RWPE2 (cell line): ENCODE measurements around the gene DUSP22.

ENCODE experiments used
- ATAC-seq: fragments of 200-7000 bp; cut with Tn5 transposase; 3 replicates; pipeline ENCODE4 v1.9.1; 2021; ENCODE audit warnings: low read depth
- DNase-seq: peaks from one replicate; pipeline ENCODE4 v3.0.0-alpha.2; 2020; ENCODE audit warnings: low spot score
- H3K27ac ChIP-seq: fragments of 450-650 bp; 2 replicates; pipeline ENCODE4 v1.5.1; 2017; ENCODE audit warnings: mild to moderate bottlenecking; ENCODE audit not compliant: poor library complexity, severe bottlenecking
- H3K27me3 ChIP-seq: fragments of 250-450 bp; sonication (Bioruptor Pico); 2 replicates; pipeline ENCODE4 v1.5.1; 2021; ENCODE audit warnings: mild to moderate bottlenecking, moderate library complexity; ENCODE audit not compliant: insufficient read depth, poor library complexity, severe bottlenecking
- H3K36me3 ChIP-seq: fragments of 250-450 bp; sonication (Bioruptor Pico); 2 replicates; pipeline ENCODE4 v1.5.1; 2020; ENCODE audit warnings: low read depth, mild to moderate bottlenecking, moderate library complexity
- H3K4me1 ChIP-seq: fragments of 250-450 bp; sonication (Bioruptor Pico); 2 replicates; pipeline ENCODE4 v1.5.1; 2021; ENCODE audit warnings: mild to moderate bottlenecking, moderate library complexity; ENCODE audit not compliant: insufficient read depth, poor library complexity, severe bottlenecking
- H3K4me3 ChIP-seq: fragments of 250-450 bp; sonication (Bioruptor Pico); 2 replicates; pipeline ENCODE4 v1.5.1; 2021; ENCODE audit warnings: mild to moderate bottlenecking, moderate library complexity; ENCODE audit not compliant: severe bottlenecking
- H3K9me3 ChIP-seq: fragments of 250-450 bp; sonication (Bioruptor Pico); 2 replicates; pipeline ENCODE4 v1.5.1; 2021; ENCODE audit warnings: mild to moderate bottlenecking, moderate library complexity; ENCODE audit not compliant: severe bottlenecking
- TF ChIP-seq, protein P1 (sequence below): fragments of 450-650 bp; IDR thresholded peaks from one replicate; pipeline ENCODE4 v1.5.1; 2017; ENCODE audit warnings: mild to moderate bottlenecking, moderate library complexity; ENCODE audit not compliant: poor library complexity, severe bottlenecking

Gene DUSP22

DNA sequence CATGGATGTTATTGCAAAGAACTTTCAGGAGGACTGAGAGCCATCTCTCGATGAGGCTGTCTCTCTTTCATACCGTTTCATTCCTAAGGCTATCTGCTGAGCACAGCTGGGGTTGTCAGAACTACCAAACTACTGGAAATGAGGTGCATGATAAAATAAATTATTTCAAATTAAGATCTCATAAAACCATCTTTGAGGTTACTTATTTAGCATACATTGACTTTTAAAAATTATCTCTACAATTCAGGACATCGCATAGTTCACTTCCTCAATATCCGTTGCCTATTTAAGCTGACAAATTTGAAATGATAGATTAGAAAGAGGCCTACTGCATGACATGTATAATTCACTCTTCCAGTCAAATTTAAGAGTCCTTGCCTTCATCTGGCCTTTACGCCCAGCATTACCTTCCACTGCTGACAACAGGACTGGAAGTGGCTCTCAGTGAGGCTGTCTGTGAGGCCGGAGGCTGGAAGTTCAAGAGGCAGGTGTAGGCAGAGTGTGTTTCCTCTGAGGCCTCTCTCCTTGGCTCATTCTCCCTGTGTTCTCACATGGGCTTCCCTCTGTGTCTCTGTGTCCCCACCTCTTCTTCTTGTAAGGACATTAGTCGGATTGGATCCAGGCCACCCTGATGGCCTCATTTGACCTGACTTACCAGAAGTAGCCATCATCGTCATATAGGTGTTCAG is 12.8 kb upstream of the DUSP22 start:
- H3K27me3 ChIP-seq = peaks cover 12% of the 10 kb centered on the region

DNA sequence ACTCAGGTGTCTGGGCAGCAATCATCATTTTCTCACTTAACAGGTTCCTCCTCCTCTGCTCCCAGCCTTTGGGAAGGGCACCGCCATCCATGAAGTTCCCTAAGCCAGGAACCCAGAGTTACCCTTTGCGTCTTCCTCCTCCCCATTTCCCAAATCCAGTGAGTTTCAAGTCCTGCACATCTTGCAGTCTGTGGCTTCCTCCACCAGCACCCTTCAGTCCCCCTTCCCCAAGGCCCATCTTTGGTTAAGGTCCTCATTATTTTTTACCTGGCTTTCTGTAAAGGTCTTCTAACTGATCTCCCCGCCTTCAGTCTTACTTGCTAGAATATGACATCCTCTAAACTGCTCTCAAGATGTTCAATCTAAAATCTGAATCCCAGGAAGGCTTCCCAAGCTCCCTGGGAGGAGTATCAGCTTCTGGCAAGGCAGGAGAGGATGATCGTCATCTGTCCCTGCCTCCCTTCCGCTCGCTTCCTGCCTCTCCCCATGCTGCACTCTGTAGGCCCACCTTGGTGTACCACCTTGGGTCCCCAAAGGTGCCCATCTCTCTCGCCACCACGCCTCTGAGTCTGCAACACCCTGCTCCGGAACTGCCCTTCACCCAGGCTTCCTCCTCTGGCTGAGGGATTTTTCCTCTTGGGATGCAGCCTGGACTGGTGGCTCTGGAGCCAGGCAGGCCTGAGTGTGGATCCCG is 11.4 kb upstream of the DUSP22 start:
- Histone ChIP-seq H3K9me3 (no peaks in the 10 kb centered on the region), H3K27me3 (peaks cover 6% of the 10 kb centered on the region), H3K27ac (no peak overlapping the region), H3K4me1 (no peaks in the 10 kb centered on the region), H3K4me3 (no peak overlapping the region), H3K36me3 (no peaks in the 10 kb centered on the region)
- DNase-seq (no peak), ATAC-seq (no peak)
- TF ChIP-seq, protein P1, sequence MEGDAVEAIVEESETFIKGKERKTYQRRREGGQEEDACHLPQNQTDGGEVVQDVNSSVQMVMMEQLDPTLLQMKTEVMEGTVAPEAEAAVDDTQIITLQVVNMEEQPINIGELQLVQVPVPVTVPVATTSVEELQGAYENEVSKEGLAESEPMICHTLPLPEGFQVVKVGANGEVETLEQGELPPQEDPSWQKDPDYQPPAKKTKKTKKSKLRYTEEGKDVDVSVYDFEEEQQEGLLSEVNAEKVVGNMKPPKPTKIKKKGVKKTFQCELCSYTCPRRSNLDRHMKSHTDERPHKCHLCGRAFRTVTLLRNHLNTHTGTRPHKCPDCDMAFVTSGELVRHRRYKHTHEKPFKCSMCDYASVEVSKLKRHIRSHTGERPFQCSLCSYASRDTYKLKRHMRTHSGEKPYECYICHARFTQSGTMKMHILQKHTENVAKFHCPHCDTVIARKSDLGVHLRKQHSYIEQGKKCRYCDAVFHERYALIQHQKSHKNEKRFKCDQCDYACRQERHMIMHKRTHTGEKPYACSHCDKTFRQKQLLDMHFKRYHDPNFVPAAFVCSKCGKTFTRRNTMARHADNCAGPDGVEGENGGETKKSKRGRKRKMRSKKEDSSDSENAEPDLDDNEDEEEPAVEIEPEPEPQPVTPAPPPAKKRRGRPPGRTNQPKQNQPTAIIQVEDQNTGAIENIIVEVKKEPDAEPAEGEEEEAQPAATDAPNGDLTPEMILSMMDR = no peak

More for the DNA sequence above, 12.8 kb upstream of the DUSP22 start:
- DNase-seq (no peak), ATAC-seq (no peak)
- Histone ChIP-seq H3K4me3 (no peak overlapping the region), H3K9me3 (no peaks in the 10 kb centered on the region), H3K4me1 (no peaks in the 10 kb centered on the region), H3K27ac (no peak overlapping the region), H3K36me3 (no peaks in the 10 kb centered on the region)
- TF ChIP-seq, protein P1 = no peak

DNA sequence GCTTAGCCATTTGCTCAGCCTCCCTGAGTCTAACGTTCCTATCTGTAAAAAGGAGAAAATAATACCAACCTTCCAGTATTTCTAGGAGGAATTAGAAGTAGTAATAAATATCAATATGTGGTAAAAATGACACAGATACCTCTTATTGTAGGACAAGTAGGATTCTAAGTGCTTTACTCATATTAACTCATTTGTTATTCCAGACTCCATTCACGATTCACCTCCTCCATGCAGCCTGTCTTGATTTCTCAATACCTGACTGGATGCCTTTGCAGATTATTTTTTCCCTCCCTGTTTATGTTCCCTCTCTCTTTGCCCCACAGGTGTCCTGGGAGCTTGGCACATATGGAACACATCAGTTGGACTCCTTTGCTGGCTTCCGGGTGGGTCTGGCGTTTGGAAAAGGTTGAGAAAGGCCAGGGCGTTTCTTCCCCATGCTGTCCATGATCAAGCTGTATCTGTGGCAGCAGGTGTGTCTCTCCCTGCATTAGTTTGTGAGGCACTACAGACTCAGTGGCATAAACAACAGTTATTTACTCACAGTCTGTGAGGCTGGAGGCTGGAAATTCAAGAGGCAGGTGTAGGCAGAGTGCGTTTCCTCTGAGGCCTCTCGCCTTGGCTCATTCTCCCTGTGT is 10.7 kb upstream of the DUSP22 start:
- Histone ChIP-seq H3K9me3 (no peaks in the 10 kb centered on the region), H3K4me1 (no peaks in the 10 kb centered on the region), H3K4me3 (no peak overlapping the region), H3K27ac (no peak overlapping the region), H3K36me3 (no peaks in the 10 kb centered on the region), H3K27me3 (peaks cover 3% of the 10 kb centered on the region)
- ATAC-seq = no peak
- TF ChIP-seq, protein P1 = no peak
- no peak for DNase-seq

DNA sequence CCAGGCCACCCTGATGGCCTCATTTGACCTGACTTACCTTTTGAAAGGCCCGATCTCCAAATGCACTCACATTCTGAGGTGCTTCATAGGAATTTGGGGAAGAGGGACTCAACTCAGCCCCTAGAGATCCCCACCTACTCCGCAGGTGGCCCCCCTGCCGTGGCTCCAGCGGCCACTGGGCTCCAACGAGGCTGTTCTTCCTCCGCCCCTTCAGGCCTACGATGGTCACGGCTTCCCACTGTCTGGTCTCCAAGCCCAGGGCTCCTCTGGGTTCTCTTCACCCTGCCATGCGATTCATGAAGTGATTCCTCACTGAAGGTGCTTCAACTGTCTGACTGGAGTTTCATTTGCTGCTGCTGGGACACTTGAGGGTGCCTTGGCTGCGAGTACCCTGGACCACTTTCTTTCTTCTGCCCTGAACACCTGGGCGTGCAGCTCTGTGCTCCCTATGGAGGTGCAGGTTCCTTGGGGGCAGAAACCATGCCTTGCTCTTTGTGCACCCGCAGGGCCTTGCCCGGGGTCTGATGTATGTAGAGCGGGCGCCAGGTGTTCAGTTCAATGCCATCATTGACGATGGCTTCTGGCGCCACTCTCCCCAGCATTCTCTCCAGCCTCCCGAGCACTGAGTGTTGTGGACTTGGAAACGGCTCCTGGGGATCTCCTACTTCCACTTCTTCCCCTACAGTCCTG is 10.0 kb upstream of the DUSP22 start:
- no peaks in the 10 kb centered on the region for H3K4me1 ChIP-seq
- ATAC-seq (no peak), DNase-seq (no peak)
- no peak overlapping the region for H3K4me3 ChIP-seq
- no peaks in the 10 kb centered on the region for H3K36me3 ChIP-seq
- TF ChIP-seq, protein P1 = no peak
- H3K27me3 ChIP-seq = peaks cover 3% of the 10 kb centered on the region
- H3K9me3 ChIP-seq = no peaks in the 10 kb centered on the region
- no peak overlapping the region for H3K27ac ChIP-seq
